Left lung (tissue), 10 donors: Measurements from ENCODE around the gene DNAJC24. TPM values are rescaled to one million over a fixed set of nuclear protein-coding genes. Genes with fewer than 3 reads are reported as not detected.

Source experiments
- ATAC-seq: fragments of 200-7000 bp; cut with Tn5 transposase; one replicate; pipeline ENCODE4 v1.9.1; 2020; ENCODE audit warnings: moderate library complexity
- DNase-seq, 4 donors: peaks; one replicate each; pipeline ENCODE4 v3.0.0-alpha.2; 2013 to 2020
- H3K27ac ChIP-seq, 2 donors: fragments of 200-600 bp; sonication (generic) in 1 of 2; one replicate each; pipeline versions ENCODE4 v1.5.0 to v1.8.0; 2020 to 2021
- H3K27me3 ChIP-seq, 2 donors: fragments of 200-600 bp; sonication (generic) in 1 of 2; one replicate each; pipeline versions ENCODE4 v1.5.0 to v1.8.0; 2020 to 2021
- H3K36me3 ChIP-seq, 2 donors: fragments of 200-600 bp; sonication (generic) in 1 of 2; one replicate each; pipeline versions ENCODE4 v1.5.0 to v1.8.0; 2020 to 2021
- H3K4me1 ChIP-seq, 2 donors: fragments of 200-600 bp; one replicate each; pipeline ENCODE4 v1.8.0; 2021
- H3K4me3 ChIP-seq, 2 donors: fragments of 200-600 bp; sonication (generic) in 1 of 2; one replicate each; pipeline versions ENCODE4 v1.5.0 to v1.8.0; 2020 to 2021; ENCODE audit warnings: mild to moderate bottlenecking in 1 of 2
- H3K9me3 ChIP-seq, 2 donors: fragments of 200-600 bp; sonication (generic) in 1 of 2; one replicate each; pipeline versions ENCODE4 v1.5.0 to v1.8.0; 2020 to 2021
- CTCF ChIP-seq, 2 donors: fragments of 200-600 bp; sonication (generic) in 1 of 2; IDR thresholded peaks; one replicate each; pipeline versions ENCODE4 v1.5.0 to v1.8.0; 2021; ENCODE audit warnings: antibody characterized with exemption in 2 of 2
- intact Hi-C, 2 donors: fragments of 100-400 bp; cut with DNase I; formaldehyde crosslinking; loops; one replicate each; pipeline versions ENCODE4 v1.11.2 to v1.14.2; 2022
- polyA plus RNA-seq, 6 donors: library from polyadenylated mRNA; unstranded; fragments of 120-200 nt; gene quantifications; one replicate each; pipeline ENCODE4 v1.2.1, GENCODE V29; 2013; ENCODE audit not compliant: insufficient read length in 6 of 6
- total RNA-seq, 2 donors: library from RNA; stranded (reverse); fragmentation: NEBNext Ultra II Directional; extraction: Animal tissue kit (Norgen Biotek cat#: 25700); gene quantifications; one replicate each; pipeline ENCODE4 v1.2.1, GENCODE V29; 2021
- donor health status: DM: no; HTN: yes; CAD: no.
- donor health status: DM: no; HTN: no; CAD: no.

Gene DNAJC24
- total and polyA plus RNA-seq, 8 donors, result 10.8 to 30.3 (median 27.5) TPM

GRCh38 chr11:31464436-31464835 is 94.8 kb downstream of the DNAJC24 start:
- Histone ChIP-seq H3K27ac (no peak overlapping the region), H3K9me3 (peaks cover 0 to 29% of the 10 kb centered on the region in 2 donors), H3K27me3 (no peaks in the 10 kb centered on the region), H3K4me1 (no peaks in the 10 kb centered on the region), H3K4me3 (no peak overlapping the region), H3K36me3 (no peaks in the 10 kb centered on the region)
- ATAC-seq (no peak), DNase-seq (no peak)
- intact Hi-C loops, result no loop called here
- TF ChIP-seq CTCF (IDR thresholded peaks at IDR 0.05), result no peak

GRCh38 chr11:31474083-31474482 is 104.4 kb downstream of the DNAJC24 start:
- H3K4me1 ChIP-seq, result no peaks in the 10 kb centered on the region
- no peak for TF ChIP-seq CTCF (IDR thresholded peaks at IDR 0.05)
- ATAC-seq, result no peak
- no peaks in the 10 kb centered on the region for H3K27me3 ChIP-seq
- no peak overlapping the region for H3K27ac ChIP-seq
- intact Hi-C loops, result no loop called here
- no peaks in the 10 kb centered on the region for H3K9me3 ChIP-seq
- DNase-seq, result no peak
- H3K4me3 ChIP-seq, result no peak overlapping the region
- no peaks in the 10 kb centered on the region for H3K36me3 ChIP-seq

GRCh38 chr11:31477528-31478222 is 108.0 kb downstream of the DNAJC24 start:
- Histone ChIP-seq H3K36me3 (no peaks in the 10 kb centered on the region), H3K27ac (no peak overlapping the region), H3K4me1 (no peaks in the 10 kb centered on the region), H3K9me3 (no peaks in the 10 kb centered on the region), H3K27me3 (no peaks in the 10 kb centered on the region), H3K4me3 (no peak overlapping the region)
- no peak for TF ChIP-seq CTCF (IDR thresholded peaks at IDR 0.05)
- DNase-seq (no peak), ATAC-seq (no peak)
- intact Hi-C loops, result no loop called here

- Histone ChIP-seq H3K27me3 (no peaks in the 10 kb centered on the region), H3K4me1 (no peaks in the 10 kb centered on the region), H3K27ac (no peak overlapping the region), H3K36me3 (no peaks in the 10 kb centered on the region), H3K9me3 (no peaks in the 10 kb centered on the region), H3K4me3 (no peak overlapping the region)
- DNase-seq (no peak), ATAC-seq (no peak)
- intact Hi-C loops, result no loop called here
- no peak for TF ChIP-seq CTCF (IDR thresholded peaks at IDR 0.05)
Measured at GRCh38 chr11:31478223-31478590, 108.5 kb downstream of the DNAJC24 start.

GRCh38 chr11:31479066-31479465 is 109.4 kb downstream of the DNAJC24 start:
- Histone ChIP-seq H3K9me3 (no peaks in the 10 kb centered on the region), H3K36me3 (no peaks in the 10 kb centered on the region), H3K27me3 (no peaks in the 10 kb centered on the region), H3K27ac (no peak overlapping the region), H3K4me1 (no peaks in the 10 kb centered on the region), H3K4me3 (no peak overlapping the region)
- intact Hi-C loops, result no loop called here
- no peak for TF ChIP-seq CTCF (IDR thresholded peaks at IDR 0.05)
- DNase-seq (no peak), ATAC-seq (no peak)
